ENCODE data around the gene CCL1. TPM values are rescaled to one million over a fixed set of nuclear protein-coding genes. Genes with fewer than 3 reads are reported as not detected.
A peak's percentile ranks its signal among the peaks of the same experiment; 100 is the strongest.

CCL1 gene
- polyA plus RNA-seq, 3 donors: not detected

DNA sequence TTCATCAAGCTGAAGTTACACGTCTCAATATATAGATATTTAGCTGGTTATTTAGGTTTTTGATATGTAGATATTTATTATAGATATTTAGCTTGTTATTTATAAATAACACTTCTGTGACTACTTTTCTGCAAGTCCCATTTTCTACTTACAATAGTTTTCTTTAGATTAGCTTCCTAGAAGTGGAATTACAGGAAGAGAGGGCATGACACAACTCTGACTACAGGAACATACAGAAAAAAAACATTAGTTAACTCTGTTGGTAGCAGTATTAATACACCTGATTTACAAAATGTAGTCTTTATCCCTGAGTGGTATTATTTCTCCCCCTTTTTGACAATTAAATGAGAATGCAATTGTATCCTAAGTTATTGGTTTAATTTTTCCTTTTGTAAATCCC lies 21.2 kb upstream of the CCL1 start:
- WGBS (ENCODE audit: insufficient coverage): no CpG with 5 or more reads among the region's 1 CpG
- Mint-ChIP-seq H3K9me3 (no peaks in the 10 kb centered on the region), H3K36me3 (no peaks in the 10 kb centered on the region)

DNA sequence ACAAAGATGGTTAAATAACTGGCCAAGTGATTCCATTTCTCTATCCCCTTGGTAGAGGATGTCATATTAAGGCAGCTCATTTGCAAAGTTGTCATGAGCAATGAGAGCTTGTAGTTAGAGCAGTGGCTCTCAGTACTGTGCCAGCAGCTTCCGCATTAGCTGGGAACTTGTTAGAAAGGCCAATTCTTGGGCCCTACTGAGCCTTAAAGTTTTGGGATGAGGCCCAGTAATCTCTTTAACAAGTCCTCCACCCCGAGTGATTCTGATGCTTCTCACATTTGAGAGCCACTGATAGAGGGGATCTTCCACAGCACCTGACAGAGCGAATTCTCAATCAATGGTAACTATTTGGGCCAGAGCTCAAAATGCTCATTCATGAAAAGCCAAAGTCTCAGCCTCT lies 20.2 kb upstream of the CCL1 start:
- Mint-ChIP-seq H3K36me3 (no peaks in the 10 kb centered on the region), H3K27me3 (ENCODE audit: low read depth in 3 of 3) (no peaks in the 10 kb centered on the region)
- no peak overlapping the region for H3K27ac ChIP-seq (ENCODE audit: low read depth in 1 of 2, low read length in 2 of 2)

More for the DNA sequence above, 21.2 kb upstream of the CCL1 start:
- H3K27ac ChIP-seq (ENCODE audit: low read depth in 1 of 2, low read length in 2 of 2): no peak overlapping the region
- peaks cover 1 to 2% (median 2%) of the 10 kb centered on the region in 3 donors for H3K27me3 Mint-ChIP-seq (ENCODE audit: low read depth in 3 of 3)
- peaks cover 34% of the 10 kb centered on the region for H3K4me1 Mint-ChIP-seq
- no peaks in the 10 kb centered on the region for H3K36me3 ChIP-seq (replicated peaks in 1 of 2; ENCODE audit: control insufficient read depth in 1 of 2, insufficient read depth in 2 of 2, low read length in 2 of 2)
- H3K9me3 ChIP-seq (replicated peaks in 1 of 2; ENCODE audit: control insufficient read depth in 1 of 2, insufficient read depth in 1 of 2, low read length in 2 of 2): no peaks in the 10 kb centered on the region
- H2AFZ ChIP-seq (ENCODE audit: insufficient read depth, low read depth, low read length, poor library complexity, severe bottlenecking): no peak overlapping the region
- H3K27ac Mint-ChIP-seq: no peak overlapping the region
- intact Hi-C loops (cut with micrococcal nuclease): no loop called here
- H3K4me3 Mint-ChIP-seq: no peak overlapping the region
- H4K20me1 ChIP-seq (ENCODE audit: insufficient read depth, low read length): no peaks in the 10 kb centered on the region
- no peaks in the 10 kb centered on the region for H3K79me2 ChIP-seq (ENCODE audit: insufficient read depth, low read length)
- TF ChIP-seq, protein P1, sequence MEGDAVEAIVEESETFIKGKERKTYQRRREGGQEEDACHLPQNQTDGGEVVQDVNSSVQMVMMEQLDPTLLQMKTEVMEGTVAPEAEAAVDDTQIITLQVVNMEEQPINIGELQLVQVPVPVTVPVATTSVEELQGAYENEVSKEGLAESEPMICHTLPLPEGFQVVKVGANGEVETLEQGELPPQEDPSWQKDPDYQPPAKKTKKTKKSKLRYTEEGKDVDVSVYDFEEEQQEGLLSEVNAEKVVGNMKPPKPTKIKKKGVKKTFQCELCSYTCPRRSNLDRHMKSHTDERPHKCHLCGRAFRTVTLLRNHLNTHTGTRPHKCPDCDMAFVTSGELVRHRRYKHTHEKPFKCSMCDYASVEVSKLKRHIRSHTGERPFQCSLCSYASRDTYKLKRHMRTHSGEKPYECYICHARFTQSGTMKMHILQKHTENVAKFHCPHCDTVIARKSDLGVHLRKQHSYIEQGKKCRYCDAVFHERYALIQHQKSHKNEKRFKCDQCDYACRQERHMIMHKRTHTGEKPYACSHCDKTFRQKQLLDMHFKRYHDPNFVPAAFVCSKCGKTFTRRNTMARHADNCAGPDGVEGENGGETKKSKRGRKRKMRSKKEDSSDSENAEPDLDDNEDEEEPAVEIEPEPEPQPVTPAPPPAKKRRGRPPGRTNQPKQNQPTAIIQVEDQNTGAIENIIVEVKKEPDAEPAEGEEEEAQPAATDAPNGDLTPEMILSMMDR (IDR thresholded peaks at IDR 0.05): no peak
- H3K4me3 ChIP-seq (replicated peaks in 1 of 3; ENCODE audit: low read depth in 2 of 3, low read length in 3 of 3): no peak overlapping the region
- DNase-seq: no peak
- no peak overlapping the region for H3K9ac ChIP-seq (ENCODE audit: insufficient read depth, low read length, poor library complexity, severe bottlenecking)
- H3K27me3 ChIP-seq (ENCODE audit: control insufficient read depth in 2 of 2, insufficient read depth in 2 of 2, low read length in 2 of 2): no peaks in the 10 kb centered on the region
- peaks cover 31 to 33% of the 10 kb centered on the region in 2 donors for H3K4me1 ChIP-seq (ENCODE audit: control insufficient read depth in 1 of 2, insufficient read depth in 2 of 2, low read length in 2 of 2)
- H3K4me2 ChIP-seq (replicated peaks; ENCODE audit: extremely low read depth, low read length, poor library complexity, severe bottlenecking): no peak overlapping the region

More for the DNA sequence above, 20.2 kb upstream of the CCL1 start:
- Histone ChIP-seq H4K20me1 (ENCODE audit: insufficient read depth, low read length) (no peaks in the 10 kb centered on the region), H3K36me3 (replicated peaks in 1 of 2; ENCODE audit: control insufficient read depth in 1 of 2, insufficient read depth in 2 of 2, low read length in 2 of 2) (no peaks in the 10 kb centered on the region), H2AFZ (ENCODE audit: insufficient read depth, low read depth, low read length, poor library complexity, severe bottlenecking) (no peak overlapping the region), H3K79me2 (ENCODE audit: insufficient read depth, low read length) (no peaks in the 10 kb centered on the region), H3K4me1 (ENCODE audit: control insufficient read depth in 1 of 2, insufficient read depth in 2 of 2, low read length in 2 of 2) (peaks cover 41 to 42% of the 10 kb centered on the region in 2 donors), H3K4me2 (replicated peaks; ENCODE audit: extremely low read depth, low read length, poor library complexity, severe bottlenecking) (no peak overlapping the region), H3K27me3 (ENCODE audit: control insufficient read depth in 2 of 2, insufficient read depth in 2 of 2, low read length in 2 of 2) (no peaks in the 10 kb centered on the region), H3K9ac (ENCODE audit: insufficient read depth, low read length, poor library complexity, severe bottlenecking) (no peak overlapping the region), H3K4me3 (replicated peaks in 1 of 3; ENCODE audit: low read depth in 2 of 3, low read length in 3 of 3) (no peak overlapping the region), H3K9me3 (replicated peaks in 1 of 2; ENCODE audit: control insufficient read depth in 1 of 2, insufficient read depth in 1 of 2, low read length in 2 of 2) (no peaks in the 10 kb centered on the region)
- intact Hi-C loops (cut with micrococcal nuclease): no loop called here
- TF ChIP-seq, protein P1 (IDR thresholded peaks at IDR 0.05): no peak
- Mint-ChIP-seq H3K4me1 (peaks cover 43% of the 10 kb centered on the region), H3K4me3 (no peak overlapping the region), H3K27ac (peak overlapping the region in 2 of 7 donors; percentile 46 to 55), H3K9me3 (no peaks in the 10 kb centered on the region)
- WGBS (ENCODE audit: insufficient coverage): 91% methylated on average over 2 of the region's 3 CpGs
- no peak for DNase-seq

Measured in CD14-positive monocyte (primary cell).